T47D (cell line): Measurements from ENCODE around the gene AKR1B1.

Experiments
- DNase-seq, 2 experiments: peaks; one replicate each; pipeline versions ENCODE4 v3.0.0 to v3.0.0-alpha.2; 2011 to 2012; ENCODE audit warnings: low read depth in 1 of 2, low spot score in 1 of 2
- JUND ChIP-seq: IDR thresholded peaks from 2 replicates; pipeline ENCODE4 v1.6.1; 2012; ENCODE audit warnings: low read depth
- in situ Hi-C: cut with HindIII; loops from 2 replicates; pipeline ENCODE4 v1.10.0; 2016; ENCODE audit warnings: low sequenced_read_pairs, low pct_unique_long_range_greater_than_20kb

Gene AKR1B1

DNA sequence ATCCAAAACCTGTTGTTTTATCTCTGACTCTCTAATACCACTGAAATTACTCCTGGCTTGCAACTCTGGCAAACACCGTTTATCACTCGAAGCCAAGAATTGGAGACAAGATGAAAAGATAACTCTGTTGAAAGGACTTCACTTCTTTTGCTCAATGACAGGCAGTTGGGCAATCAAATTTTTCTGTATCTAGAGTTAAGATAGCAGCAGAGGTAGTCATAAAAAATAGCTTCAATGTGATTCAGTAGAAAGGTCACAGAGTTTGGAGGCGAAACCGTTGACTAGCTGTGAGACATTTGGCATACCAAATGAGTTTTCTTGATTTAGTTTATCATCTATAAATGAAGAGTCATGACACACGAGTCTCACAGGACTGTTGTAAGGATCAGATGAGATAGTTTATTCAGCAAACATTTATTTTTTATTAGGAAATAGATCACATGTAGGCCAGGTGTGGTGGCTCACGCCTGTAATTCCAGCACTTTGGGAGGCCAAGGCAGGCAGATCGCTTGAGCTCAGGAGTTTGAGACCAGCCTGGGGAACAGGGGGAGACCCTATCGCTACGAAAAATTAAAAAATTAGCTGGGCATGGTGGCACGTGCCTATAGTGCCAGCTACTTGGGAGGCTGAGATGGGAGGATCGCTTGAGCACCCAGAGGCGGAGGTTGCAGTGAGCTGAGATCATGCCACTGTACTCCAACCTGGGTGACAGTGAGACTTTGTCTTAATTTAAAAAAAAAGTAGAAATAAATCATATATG, 23.6 kb downstream of the AKR1B1 start:
- DNase-seq: no peak
- no peak for TF ChIP-seq JUND
- in situ Hi-C loops: no loop called here

DNA sequence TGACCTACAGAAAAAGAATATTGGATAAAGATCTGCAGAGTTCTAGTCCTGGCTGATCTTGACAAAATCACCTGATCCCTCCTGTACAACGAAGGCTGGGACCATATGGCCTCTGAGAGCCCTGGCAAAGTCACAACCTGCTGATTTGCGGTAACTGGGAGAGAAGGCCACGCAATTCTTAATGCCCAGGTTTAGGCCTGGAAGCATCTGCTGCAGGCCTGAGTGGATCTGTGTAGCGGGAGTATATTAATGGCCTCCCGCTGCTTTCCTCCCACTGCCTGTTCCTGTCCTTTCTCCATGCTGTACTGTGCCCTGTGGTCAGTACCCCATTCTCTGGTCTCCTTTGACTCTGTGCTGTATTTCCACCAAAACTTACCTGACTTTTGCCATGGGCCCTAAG, 24.2 kb downstream of the AKR1B1 start:
- no peak for TF ChIP-seq JUND
- no peak for DNase-seq
- in situ Hi-C loops: no loop called here

DNA sequence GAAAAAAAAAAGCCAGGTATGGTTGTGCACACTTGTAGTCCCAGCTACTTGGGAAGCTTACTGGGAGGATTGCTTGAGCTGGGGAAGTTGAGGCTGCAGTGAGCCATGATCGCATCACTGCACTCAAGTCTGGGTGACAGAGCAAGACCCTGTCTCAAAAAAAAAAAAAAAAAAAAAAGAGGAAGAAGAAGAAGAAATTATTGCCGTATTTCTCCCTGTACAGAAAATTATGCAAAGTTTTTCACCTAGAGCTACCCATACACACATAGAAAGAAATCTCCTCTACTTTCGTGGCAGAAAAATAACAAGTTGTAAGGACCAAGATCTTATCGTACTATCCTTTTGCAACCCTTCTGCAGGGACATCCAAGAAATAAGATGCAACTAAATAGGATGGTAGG, 25.5 kb downstream of the AKR1B1 start:
- no peak for DNase-seq
- TF ChIP-seq JUND: no peak
- in situ Hi-C loops: no loop called here

DNA sequence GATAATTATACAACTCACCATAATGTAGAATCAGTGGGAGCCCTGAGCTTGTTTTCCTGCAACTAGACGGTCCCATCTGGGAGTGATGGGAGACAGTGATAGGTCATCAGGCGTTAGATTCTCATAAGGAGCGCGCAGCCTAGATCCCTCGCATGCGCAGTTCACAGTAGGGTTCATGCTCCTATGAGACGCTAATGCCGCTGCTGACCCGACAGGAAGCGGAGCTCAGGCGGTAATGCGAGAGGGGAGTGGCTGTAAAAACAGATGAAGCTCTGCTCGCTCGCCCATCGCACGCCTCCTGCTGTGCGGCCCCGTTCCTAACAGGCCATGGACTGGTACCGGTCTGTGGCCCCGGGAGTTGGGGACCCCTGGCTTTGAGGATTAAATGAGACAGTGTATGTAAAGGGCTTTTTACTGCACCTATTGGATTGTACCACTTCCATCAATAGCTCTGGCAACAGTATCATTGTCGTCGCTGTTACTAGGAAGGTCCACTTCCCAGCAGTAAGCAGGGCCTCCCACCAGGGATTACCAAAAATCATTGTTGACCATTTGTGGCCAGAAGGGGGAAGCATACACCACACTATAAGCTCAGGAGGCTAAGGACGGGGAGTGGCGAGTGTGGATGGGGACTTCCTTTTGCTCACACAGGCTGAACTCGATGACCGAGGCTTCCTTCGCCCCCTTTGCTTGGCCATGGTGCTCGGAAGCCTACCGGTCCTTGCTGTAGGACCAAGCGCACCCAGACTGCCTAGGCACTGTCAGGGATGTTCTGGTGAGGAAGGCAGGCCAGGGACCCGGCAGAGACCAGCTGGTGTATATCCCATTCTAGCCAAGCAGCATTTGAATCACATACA, 26.4 kb downstream of the AKR1B1 start:
- in situ Hi-C loops: no loop called here
- TF ChIP-seq JUND: no peak

DNA sequence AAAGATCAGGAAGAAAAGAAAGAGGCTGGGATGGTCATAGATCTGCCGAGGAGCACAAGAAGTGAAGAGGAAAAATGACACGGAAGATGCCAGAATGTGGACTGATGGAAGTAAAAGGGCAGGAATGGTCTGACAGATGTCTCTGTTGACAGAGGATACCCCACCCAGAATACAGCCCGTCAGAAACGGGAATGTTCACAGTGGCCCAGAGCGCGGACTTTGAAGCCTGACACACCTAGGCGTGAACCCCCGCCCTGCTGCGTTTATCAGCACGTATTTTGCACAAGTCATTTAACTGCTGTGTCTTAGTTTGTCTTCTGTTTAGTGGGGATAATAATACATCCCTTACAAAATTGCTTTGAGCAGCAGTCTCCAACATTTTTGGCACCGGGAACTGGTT, 27.1 kb downstream of the AKR1B1 start:
- DNase-seq: no peak
- in situ Hi-C loops: no loop called here
- TF ChIP-seq JUND: no peak

More for the DNA sequence above, 26.4 kb downstream of the AKR1B1 start:
- DNase-seq: peak; percentile 66 to 84

DNA sequence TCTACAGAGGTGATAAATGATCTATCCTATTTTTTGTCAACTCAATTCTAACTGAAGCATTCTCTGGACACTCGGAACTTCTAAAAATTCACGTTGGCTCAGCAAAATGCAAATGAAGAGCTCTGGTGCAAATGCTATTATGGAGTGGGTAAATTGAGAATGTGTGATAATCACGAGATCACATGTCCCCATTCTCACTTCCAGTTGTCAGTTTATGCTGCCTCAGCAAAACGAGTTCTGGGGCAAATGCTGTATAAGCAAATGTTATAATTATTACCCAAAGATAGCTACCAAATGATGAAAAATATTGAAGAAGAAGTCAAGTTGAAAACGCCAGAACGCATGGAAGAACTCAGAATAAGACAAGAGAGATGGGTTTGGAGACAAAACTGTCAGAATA, 29.4 kb downstream of the AKR1B1 start:
- in situ Hi-C loops: no loop called here
- no peak for TF ChIP-seq JUND
- no peak for DNase-seq

DNA sequence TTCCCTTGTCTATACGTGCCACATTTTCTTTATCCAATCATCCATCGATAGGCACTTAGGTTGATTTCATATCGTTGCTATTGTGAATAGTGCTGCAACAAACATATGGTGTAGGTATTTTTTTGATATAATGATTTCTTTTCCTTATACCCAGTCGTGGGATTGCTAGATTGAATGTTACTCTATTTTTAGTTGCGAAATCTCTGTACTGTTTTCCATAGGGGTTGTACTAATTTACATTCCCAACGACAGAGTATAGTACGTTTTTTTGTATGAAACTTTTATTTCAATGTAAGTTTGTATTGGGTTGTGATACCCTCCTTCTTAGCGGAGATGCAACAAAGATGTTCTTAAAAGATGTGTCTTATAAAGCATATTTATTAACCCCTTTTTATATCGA, 30.0 kb downstream of the AKR1B1 start:
- in situ Hi-C loops: no loop called here
- no peak for TF ChIP-seq JUND
- no peak for DNase-seq

DNA sequence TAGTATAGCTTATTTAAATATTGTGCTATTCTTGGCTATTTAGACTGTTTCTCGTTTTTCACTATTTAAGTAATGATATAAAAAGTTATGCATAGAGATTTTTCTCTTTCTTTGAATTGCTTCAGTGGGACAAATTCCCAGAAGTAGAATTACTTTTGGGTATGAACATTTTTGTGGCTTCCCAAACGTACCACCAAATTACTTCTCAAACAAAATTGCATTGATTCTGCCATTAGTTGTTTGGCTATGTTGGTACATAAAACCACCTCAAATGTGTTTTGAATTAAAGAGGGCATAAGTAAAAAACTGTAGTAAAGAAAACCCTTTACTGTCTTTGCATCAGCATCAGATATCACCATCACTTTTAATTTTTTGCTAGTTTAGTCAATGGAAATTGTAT, 31.0 kb downstream of the AKR1B1 start:
- no peak for DNase-seq
- in situ Hi-C loops: no loop called here
- TF ChIP-seq JUND: no peak

DNA sequence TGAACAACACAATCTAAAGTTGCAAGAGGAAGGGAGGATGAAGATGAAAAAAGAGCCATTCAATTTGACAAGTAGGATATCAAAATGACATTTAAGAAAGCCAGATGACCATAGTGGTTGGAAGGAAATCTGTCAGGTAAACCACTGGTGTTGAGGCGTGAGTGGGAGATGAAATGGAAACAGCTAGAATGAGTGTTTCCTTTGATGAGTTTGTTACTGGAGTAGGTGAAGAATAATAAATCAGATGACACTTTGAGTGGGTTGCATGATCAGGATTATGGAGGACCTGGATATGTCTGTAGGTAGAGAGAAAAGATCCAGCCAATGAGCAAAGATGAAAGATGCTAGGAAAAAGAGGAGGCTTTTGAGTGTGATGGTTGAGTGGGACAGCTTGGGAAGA, 33.1 kb downstream of the AKR1B1 start:
- no peak for DNase-seq
- TF ChIP-seq JUND: no peak
- in situ Hi-C loops: no loop called here

DNA sequence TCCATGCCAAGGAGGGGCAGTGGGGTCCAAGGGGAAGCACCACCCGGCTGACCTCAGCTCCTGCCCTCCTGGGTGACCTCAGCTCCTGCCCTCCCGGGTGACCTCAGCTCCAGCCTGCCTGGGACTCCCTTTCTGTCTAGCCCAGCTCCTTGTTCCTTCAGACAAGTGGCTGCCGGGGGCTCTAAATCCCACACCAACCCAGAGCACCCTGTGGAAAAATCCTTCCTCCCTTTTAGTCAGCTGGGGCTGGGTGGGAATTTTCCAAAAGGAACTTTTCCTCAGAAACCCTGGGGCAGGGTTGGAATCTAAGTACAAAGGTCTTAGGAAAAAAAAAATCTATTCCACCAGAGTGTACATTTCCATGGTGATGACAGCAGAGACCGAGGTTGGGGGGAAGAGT, 36.3 kb downstream of the AKR1B1 start:
- TF ChIP-seq JUND: no peak
- in situ Hi-C loops: no loop called here
- DNase-seq: no peak

DNA sequence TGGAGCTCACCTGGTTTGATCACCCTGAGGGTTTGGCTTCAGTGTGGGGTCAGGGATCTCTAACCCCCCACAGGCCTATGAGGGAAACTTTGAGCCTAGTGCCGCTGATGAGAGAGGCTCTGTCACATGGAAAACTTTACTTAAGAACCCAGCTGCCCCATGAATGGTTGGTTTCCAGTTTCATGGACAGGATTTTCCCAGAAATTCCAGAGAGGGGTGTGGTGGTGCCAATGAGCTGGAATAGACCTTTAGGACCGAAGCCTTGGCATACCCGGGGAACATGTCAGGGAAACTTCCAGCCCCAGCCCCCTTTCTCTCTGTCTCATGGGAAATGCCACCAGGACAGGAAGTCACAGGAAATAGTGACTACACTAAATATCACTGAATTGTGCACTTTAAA, 36.9 kb downstream of the AKR1B1 start:
- no peak for TF ChIP-seq JUND
- no peak for DNase-seq
- in situ Hi-C loops: no loop called here

DNA sequence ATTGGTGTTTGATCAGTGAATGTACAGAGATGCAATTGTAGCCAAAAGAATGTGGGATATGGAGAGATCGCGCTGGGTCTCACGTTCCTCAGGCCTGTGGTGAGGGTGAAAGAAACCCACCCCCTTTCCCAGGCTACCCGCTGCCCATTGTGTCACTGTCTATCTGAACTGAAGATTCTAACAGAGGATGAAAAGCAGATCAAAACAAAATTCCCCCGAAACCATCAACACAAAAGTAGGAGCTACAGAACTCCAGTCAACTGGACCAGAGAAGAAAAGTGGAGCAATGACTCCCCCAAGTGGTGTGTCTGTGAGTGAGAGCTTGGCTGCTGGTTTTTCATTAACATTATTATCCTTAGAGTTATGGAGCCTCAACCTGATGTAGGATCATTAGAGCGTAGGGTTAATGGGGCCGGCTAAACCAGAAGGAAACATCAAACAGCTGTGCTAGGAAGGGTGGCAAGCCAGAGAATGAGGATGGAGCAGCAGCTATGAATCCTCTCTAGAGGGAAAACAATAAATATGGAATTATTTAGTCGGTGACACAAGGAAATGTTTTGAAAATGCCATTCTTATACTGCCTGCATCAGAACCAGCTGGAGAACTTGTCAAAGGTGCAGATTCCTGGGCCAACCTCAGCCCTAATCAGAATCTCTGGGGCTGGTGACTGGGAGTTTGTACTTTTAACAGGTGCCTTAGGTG, 38.3 kb downstream of the AKR1B1 start:
- in situ Hi-C loops: no loop called here

DNA sequence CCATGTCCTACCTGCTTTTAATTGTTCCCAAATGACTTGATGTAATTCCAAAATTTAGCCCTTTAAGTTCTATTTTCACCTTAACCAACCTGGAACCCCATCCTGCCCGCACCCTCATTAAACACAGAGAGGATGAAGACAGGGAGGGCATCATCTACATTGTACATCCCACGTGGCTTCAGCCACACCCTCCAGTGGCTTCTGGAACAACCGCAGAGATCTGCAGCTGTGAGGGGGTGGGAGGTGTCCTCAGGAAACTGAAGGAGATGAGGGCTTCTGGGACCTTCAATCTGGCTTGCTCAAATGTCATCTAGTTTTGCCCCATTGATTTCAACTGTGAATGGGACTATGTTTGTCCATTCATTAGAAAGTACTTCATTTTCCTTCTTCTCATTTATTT, 39.0 kb downstream of the AKR1B1 start:
- in situ Hi-C loops: no loop called here
- DNase-seq: no peak
- no peak for TF ChIP-seq JUND

More for the DNA sequence above, 38.3 kb downstream of the AKR1B1 start:
- TF ChIP-seq JUND: no peak
- DNase-seq: peak; percentile 49 to 75
